HL-60 (cell line): ENCODE data around the gene PTGDS.

Experiments
- DNase-seq, 2 experiments: peaks; one replicate each; pipeline ENCODE4 v3.0.0-alpha.2; 2010 to 2020; ENCODE audit warnings: low read depth in 1 of 2, low spot score in 1 of 2
- H3K27ac ChIP-seq: fragments of 250-450 bp; sonication (Bioruptor Pico); replicated peaks from 2 replicates; pipeline ENCODE4 v1.5.1; 2020; ENCODE audit warnings: mild to moderate bottlenecking, moderate library complexity
- H3K27me3 ChIP-seq: fragments of 250-450 bp; sonication (Bioruptor Pico); 2 replicates; pipeline ENCODE4 v1.5.1; 2021; ENCODE audit warnings: mild to moderate bottlenecking, moderate library complexity; ENCODE audit not compliant: insufficient read depth, poor library complexity, severe bottlenecking
- H3K4me3 ChIP-seq: replicated peaks from 2 replicates; pipeline ENCODE4 v1.5.1; 2011; ENCODE audit warnings: mild to moderate bottlenecking, control low read depth, low read length; ENCODE audit not compliant: insufficient read depth
- GABPA ChIP-seq: IDR thresholded peaks from 2 replicates; pipeline ENCODE4 v1.6.1; 2012; ENCODE audit warnings: low read depth
- POLR2AphosphoS5 ChIP-seq: IDR thresholded peaks from 2 replicates; pipeline ENCODE4 v1.6.1; 2012; ENCODE audit warnings: low read depth
- SPI1 ChIP-seq: IDR thresholded peaks from 2 replicates; pipeline ENCODE4 v1.6.1; 2012; ENCODE audit warnings: low read depth, mild to moderate bottlenecking, borderline replicate concordance
- TF ChIP-seq, protein P1 (sequence below): IDR thresholded peaks from 2 replicates; pipeline ENCODE4 v1.6.1; 2012; ENCODE audit warnings: low read depth; ENCODE audit not compliant: insufficient replicate concordance
- TF ChIP-seq, protein P2 (sequence below): IDR thresholded peaks from one replicate; pipeline ENCODE4 v1.5.1; 2011; ENCODE audit warnings: low read length, control low read depth, inconsistent platforms; ENCODE audit not compliant: insufficient read depth

Gene PTGDS

DNA sequence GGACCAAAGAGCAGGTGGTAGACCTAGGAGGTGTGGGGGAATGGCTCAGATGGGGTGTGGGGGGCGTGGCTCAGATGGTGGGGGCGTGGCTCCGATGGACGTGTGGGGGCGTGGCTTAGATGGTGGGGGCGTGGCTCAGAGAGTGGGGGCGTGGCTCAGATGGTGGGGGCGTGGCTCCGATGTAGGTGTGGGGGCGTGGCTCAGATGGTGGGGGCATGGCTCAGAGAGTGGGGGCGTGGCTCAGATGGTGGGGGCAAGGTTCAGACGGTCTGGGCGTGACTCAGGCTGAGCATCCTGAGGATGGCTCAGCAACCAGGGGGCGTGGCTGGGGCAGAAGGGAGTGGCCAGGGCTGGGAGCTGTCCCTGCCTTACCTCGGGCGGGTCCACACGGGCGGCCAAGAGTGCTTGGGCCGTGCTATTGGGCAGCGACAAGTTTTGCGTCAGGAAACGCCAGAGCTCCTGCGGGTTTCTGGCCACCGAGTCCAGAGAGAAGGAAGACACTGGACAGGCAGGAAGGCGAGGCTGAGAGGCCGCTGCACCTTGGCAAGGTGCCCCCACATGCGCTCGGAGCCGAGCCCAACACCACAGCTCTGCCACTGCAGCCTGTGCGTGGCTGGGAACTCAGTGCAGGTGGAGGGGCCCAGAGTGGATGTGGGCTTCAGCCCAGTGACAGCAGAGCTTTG lies 44.8 kb downstream of the PTGDS start:
- peak; percentile 45 to 65 for DNase-seq
- TF ChIP-seq, protein P1, sequence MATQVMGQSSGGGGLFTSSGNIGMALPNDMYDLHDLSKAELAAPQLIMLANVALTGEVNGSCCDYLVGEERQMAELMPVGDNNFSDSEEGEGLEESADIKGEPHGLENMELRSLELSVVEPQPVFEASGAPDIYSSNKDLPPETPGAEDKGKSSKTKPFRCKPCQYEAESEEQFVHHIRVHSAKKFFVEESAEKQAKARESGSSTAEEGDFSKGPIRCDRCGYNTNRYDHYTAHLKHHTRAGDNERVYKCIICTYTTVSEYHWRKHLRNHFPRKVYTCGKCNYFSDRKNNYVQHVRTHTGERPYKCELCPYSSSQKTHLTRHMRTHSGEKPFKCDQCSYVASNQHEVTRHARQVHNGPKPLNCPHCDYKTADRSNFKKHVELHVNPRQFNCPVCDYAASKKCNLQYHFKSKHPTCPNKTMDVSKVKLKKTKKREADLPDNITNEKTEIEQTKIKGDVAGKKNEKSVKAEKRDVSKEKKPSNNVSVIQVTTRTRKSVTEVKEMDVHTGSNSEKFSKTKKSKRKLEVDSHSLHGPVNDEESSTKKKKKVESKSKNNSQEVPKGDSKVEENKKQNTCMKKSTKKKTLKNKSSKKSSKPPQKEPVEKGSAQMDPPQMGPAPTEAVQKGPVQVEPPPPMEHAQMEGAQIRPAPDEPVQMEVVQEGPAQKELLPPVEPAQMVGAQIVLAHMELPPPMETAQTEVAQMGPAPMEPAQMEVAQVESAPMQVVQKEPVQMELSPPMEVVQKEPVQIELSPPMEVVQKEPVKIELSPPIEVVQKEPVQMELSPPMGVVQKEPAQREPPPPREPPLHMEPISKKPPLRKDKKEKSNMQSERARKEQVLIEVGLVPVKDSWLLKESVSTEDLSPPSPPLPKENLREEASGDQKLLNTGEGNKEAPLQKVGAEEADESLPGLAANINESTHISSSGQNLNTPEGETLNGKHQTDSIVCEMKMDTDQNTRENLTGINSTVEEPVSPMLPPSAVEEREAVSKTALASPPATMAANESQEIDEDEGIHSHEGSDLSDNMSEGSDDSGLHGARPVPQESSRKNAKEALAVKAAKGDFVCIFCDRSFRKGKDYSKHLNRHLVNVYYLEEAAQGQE: no peak
- TF ChIP-seq POLR2AphosphoS5: 0 out of 2 replicates have a peak, but pooled peaks have one; percentile 32
- H3K4me3 ChIP-seq: no peak overlapping the region
- no peaks in the 10 kb centered on the region for H3K27me3 ChIP-seq
- no peak overlapping the region for H3K27ac ChIP-seq

GRCh38 chr9:137022662-137023008 lies 45.3 kb downstream of the PTGDS start:
- Histone ChIP-seq H3K27me3 (no peaks in the 10 kb centered on the region), H3K27ac (no peak overlapping the region), H3K4me3 (no peak overlapping the region)
- DNase-seq: no peak
- TF ChIP-seq, protein P1: no peak
- TF ChIP-seq GABPA: no peak

DNA sequence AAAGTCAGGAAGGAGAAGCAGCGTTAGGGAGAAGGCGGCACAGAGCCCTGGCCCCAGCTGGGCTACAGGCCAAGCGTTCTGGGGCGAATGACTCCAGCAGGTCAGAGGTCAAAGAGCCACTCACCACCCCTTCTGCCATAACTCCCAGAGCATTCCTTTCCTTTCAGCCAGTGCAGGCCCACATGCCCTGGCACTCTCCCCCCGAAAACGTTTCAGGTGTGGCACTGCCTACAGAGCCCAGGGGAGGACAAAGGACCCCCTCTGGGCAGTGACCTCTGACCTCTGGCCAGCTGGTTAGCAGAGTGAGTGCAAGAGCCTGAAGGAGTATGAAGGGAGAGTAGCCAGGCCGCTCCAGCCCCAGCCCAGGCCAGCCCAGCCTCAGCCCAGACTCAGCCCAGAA lies 45.9 kb downstream of the PTGDS start:
- TF ChIP-seq GABPA (no peak), POLR2AphosphoS5 (no peak), SPI1 (no peak)
- TF ChIP-seq, protein P1: no peak
- TF ChIP-seq, protein P2, sequence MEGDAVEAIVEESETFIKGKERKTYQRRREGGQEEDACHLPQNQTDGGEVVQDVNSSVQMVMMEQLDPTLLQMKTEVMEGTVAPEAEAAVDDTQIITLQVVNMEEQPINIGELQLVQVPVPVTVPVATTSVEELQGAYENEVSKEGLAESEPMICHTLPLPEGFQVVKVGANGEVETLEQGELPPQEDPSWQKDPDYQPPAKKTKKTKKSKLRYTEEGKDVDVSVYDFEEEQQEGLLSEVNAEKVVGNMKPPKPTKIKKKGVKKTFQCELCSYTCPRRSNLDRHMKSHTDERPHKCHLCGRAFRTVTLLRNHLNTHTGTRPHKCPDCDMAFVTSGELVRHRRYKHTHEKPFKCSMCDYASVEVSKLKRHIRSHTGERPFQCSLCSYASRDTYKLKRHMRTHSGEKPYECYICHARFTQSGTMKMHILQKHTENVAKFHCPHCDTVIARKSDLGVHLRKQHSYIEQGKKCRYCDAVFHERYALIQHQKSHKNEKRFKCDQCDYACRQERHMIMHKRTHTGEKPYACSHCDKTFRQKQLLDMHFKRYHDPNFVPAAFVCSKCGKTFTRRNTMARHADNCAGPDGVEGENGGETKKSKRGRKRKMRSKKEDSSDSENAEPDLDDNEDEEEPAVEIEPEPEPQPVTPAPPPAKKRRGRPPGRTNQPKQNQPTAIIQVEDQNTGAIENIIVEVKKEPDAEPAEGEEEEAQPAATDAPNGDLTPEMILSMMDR: no peak
- no peak overlapping the region for H3K4me3 ChIP-seq
- no peak overlapping the region for H3K27ac ChIP-seq
- DNase-seq: no peak
- H3K27me3 ChIP-seq: no peaks in the 10 kb centered on the region

DNA sequence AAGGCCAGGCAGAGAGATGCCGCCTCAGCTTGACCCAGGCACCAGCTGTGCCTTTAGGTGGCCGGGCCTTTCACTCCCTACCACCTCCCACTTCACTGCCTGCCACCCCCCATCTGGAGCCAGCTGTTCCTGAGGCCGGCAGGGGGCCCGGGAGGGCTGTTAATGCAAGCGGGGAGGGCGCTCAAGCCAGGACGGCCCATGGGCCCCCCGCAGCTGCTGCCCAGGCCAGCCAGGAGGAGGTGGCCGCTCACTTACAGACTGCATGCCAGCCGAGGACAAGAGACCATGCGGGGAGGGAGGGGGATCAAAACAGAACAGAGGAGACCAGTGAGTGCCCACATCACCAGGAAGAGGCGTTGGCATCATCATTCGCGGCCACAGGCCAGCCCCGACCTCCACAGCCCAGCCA lies 46.3 kb downstream of the PTGDS start:
- H3K27ac ChIP-seq: no peak overlapping the region
- no peak overlapping the region for H3K4me3 ChIP-seq
- TF ChIP-seq GABPA: no peak
- DNase-seq: no peak
- H3K27me3 ChIP-seq: no peaks in the 10 kb centered on the region
